Skeletal muscle cell (primary cell): ENCODE results near the gene DPM1.
A peak's percentile ranks its signal among the peaks of the same experiment; 100 is the strongest.

ENCODE experiments used
- DNase-seq: peaks from one replicate; pipeline ENCODE4 v3.0.0-alpha.2; 2010; ENCODE audit warnings: low read depth
- H3K4me3 ChIP-seq: 2 replicates; pipeline ENCODE4 v1.5.1; 2011; ENCODE audit warnings: low read depth, mild to moderate bottlenecking, control low read depth, low read length, moderate library complexity

The DPM1 gene

GRCh38 chr20:50957798-50958614 is at the start of gene DPM1:
Gene DPM1 (minus strand): TSS chr20:50958532. CDS start chr20:50958523, 9 bp downstream.
- DNase-seq = no peak
- H3K4me3 ChIP-seq = peak within 1 kb of the TSS; percentile 86

DNA sequence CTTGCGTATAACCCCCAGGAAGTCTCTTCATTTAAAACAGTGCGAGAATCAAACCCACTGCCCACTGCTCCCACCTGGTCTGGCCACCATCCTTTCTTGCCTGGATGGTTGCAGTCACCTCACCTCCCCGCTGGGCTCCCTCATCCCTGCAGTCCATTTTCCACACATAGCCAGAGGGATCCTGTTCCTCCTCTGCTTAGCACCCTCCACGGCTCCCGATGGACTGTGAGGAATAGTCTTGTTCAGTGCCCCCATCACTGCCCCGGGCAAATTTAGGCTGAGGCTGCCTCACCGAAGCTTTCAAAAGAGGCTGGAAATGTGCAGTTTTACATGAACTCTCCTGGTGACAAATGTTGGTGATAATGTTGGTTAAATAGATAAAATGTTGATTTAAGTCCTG is 46.9 kb upstream of the DPM1 start:
- no peak for DNase-seq

DNA sequence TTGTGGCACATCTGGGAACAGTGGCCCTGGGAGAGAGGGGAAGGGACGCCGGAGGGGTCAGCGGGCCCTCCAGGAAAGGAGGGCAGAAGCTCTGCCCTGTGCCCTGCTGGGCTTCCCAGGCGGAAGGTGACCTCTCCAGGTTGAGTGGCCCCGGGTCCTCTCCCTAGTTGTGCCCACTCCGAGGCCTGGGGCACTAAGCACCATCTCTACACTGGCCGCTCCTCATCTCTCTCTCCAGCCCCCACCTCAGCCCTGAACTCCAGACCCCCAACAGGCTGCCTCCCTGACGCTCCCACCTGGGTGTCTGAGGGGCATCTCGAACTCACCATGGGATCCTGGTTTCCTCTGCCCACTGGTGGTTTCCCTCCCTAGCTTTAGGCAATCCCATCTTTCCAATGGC is 46.4 kb upstream of the DPM1 start:
- no peak overlapping the region for H3K4me3 ChIP-seq
- DNase-seq = no peak

More for the DNA sequence above, 46.9 kb upstream of the DPM1 start:
- no peak overlapping the region for H3K4me3 ChIP-seq

GRCh38 chr20:51004305-51004727 is 46.0 kb upstream of the DPM1 start:
- no peak overlapping the region for H3K4me3 ChIP-seq
- DNase-seq = no peak

GRCh38 chr20:51003753-51004152 is 45.4 kb upstream of the DPM1 start:
- H3K4me3 ChIP-seq = no peak overlapping the region
- DNase-seq = no peak

DNA sequence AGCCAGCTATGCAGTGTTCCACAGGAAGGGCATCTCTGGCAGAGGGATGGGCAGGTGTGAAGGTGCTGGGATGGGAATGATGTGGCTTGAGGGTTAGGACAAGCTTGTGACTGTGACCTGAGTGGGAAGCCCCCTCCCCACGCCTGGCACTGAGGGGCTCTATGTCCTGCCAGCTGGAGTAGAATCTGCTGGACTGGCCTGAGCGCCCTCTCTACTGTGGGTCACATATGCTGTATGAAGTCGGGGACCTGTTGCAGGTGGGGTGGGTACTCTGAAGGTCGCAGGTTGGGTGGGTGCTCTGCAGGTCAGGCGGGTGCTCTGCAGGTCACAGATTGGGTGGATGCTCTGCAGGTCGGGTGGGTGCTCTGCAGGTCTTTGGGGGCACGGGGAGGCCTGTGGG is 44.3 kb upstream of the DPM1 start:
- H3K4me3 ChIP-seq = no peak overlapping the region
- DNase-seq = no peak

- H3K4me3 ChIP-seq = no peak overlapping the region
Measured at GRCh38 chr20:51001430-51002265, 43.3 kb upstream of the DPM1 start.

DNA sequence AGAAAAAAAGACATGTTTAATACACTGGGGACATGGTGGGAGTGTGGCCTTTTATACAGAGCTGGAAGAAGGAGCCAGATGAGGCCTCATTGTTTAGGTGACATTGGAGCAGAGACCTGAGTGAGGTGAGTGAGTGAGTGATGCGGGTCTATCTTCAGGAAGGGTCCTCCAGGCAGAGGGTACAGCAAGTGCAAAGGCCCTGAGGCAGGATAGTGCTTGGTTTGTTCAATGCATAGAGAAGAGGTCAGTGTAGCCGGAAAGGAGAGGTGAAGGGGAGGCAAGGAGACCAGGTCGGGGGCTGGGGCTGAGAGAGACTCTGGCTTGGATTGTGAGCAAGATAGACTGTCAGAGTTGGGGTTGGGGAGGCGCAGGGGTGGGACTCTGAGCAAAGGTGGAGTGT is 41.0 kb upstream of the DPM1 start:
- no peak for DNase-seq
- H3K4me3 ChIP-seq = no peak overlapping the region

More at GRCh38 chr20:51001430-51002265, 43.3 kb upstream of the DPM1 start:
- no peak for DNase-seq

GRCh38 chr20:50996901-50997865 is 38.9 kb upstream of the DPM1 start:
- DNase-seq = no peak

GRCh38 chr20:50995506-50995905 is 37.2 kb upstream of the DPM1 start:
- H3K4me3 ChIP-seq = no peak overlapping the region
- no peak for DNase-seq

More at GRCh38 chr20:50996901-50997865, 38.9 kb upstream of the DPM1 start:
- H3K4me3 ChIP-seq = no peak overlapping the region

DNA sequence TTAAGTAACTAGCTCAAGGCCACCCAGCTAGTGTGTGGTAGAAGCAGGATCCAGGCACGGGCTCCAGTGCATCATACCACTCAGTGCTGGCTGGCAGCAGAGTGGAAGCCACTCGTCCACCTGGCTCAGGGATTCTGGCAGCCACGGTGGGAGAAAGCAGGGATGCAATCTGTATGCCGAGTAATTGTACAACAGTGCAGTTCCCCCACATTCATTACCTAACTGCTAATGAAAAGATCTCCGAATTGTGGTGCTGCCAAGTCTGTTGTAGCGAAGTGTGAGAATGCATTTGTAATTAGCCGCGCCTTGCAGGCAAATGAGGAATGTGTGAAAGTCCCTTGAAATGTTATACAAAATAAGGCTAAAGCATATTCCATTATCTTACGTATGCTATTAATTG is 35.5 kb upstream of the DPM1 start:
- no peak overlapping the region for H3K4me3 ChIP-seq
- no peak for DNase-seq

DNA sequence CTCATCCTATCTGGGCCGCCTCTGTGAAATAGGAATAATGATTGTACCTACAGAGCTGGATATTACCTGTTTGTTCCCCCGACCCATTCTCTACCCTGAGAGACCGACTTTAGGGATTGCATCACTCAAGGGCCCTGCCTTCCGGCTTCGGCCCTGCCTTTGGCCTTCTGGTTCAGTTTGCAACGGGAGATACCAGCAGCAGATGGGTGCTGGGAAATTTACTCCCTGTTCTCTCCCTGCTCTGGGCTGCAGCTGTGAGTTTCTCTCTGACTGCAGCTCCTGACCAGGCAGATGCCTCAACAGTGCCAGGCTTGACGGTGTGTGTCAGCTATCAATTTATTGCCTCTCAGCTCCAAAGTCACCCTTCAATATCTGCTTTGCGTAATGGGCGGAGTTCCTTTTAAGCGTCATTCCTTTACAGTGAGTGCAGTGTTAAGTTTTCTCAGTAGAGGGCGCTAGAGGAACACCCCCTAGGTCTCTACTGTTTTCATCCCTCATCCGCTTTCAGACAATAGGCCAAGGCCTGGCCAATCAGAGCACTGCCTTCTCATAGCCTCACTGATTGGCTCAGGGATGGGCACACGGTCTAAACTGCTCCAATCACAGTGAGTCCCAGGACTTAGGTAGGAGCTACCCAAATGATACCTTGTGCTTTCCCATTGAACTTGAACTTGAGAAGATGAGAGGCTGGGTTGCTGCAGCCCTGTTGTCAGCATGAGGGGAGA is 34.6 kb upstream of the DPM1 start:
- DNase-seq = no peak
- H3K4me3 ChIP-seq = no peak overlapping the region

DNA sequence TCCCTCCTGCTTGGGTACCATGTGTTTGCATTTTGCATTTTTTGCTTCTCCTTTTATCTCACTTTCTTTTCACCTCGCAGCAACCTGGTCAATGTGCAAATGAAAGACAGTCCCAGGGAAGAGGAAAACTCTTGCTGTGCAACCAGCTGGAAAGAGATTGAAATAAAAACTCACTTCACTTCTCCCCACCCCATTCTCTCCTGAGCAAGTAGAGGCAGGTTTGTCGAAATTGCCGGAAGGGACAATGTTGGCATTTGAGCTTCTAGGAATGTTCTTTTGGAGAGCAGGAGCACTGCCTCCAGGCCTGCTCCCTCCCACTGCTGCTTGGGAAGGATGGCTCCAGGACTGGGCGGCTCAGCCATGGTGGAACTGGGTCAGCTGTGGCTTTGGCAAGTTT is 34.0 kb upstream of the DPM1 start:
- DNase-seq = no peak
- H3K4me3 ChIP-seq = no peak overlapping the region

DNA sequence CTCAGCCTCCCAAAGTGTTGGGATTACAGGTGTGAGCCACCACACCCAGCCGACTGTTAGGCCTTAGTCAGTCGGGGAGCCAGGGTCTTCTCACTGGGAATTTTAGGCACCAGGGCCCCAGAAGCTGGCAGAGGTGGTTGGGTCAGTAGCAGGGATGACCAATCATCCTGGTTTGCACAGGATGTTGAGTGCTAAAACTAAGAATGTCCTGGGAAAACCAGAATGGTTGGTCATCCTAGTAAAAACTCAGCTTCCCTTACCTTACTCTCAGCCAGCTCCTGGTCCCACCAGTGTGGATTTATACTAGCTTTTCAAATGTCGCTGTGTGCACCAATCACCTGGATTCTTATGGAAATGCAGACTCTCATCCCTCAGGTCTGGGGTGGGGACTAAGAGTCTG is 32.7 kb upstream of the DPM1 start:
- DNase-seq = no peak
- no peak overlapping the region for H3K4me3 ChIP-seq

DNA sequence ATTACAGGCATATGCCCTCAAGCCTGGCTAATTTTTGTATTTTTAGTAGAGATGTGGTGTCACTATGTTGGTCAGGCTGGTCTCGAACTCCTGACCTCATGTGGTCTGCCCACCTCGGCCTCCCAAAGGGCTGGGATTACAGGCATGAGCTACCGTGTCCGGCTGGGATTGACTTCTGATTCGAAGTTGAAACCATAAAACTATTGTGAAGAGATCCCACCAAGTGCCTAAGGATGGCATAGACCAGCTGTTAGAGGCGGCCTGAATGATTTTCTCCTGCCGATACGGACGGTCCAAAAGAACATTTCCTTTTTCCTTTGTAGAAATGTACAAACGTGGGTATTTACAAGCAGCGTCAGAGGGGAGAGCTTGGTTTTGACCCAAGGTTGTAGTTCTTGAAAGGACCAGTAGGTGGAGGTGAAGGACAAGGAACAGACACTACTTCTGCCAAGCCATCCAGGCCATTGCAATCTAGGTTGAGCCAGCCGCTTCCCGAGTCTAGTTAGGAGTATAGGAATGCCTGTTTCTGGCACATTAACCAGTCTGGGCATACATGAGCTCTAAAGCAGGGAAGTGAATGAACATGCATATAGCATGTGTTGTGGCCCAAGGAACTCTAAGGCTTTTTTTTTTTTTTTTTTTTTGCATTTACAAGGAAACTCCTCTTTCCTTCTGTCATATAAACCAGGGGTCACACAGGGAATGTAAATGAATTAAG is 29.3 kb upstream of the DPM1 start:
- peak; percentile 56 for DNase-seq
- H3K4me3 ChIP-seq = no peak overlapping the region

- no peak overlapping the region for H3K4me3 ChIP-seq
- no peak for DNase-seq
Measured at GRCh38 chr20:50983321-50983720, 25.0 kb upstream of the DPM1 start.

- DNase-seq = no peak
- no peak overlapping the region for H3K4me3 ChIP-seq
Measured at GRCh38 chr20:50982363-50982762, 24.0 kb upstream of the DPM1 start.

DNA sequence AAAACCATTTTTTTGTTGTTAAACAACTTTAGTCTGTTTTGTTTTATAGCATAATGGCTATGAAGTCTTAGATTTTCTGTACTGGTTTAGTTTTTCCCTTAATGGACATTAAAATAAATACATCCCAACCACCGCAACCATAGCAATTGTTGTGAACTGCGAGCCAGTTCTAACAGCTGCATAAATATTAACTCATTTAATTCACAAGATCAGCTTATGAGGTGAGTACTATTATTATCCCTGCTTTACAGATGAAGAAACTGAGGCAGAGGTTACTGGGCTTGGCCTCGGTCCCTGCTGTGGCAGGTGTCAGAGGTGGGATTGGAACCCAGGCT is 23.3 kb upstream of the DPM1 start:
- H3K4me3 ChIP-seq = no peak overlapping the region
- DNase-seq = no peak
